PC-9 (cell line): ENCODE data around the gene ROM1.

Source experiments
- CTCF ChIP-seq: fragments of 200-600 bp; sonication (generic); conservative IDR thresholded peaks from 2 replicates; pipeline ENCODE4 v1.6.1; 2017; ENCODE audit warnings: mixed run types, antibody characterized with exemption, mild to moderate bottlenecking, moderate library complexity
- EZH2 ChIP-seq: fragments of 200-600 bp; sonication (generic); IDR thresholded peaks from 2 replicates; pipeline ENCODE4 v1.8.0; 2017; ENCODE audit warnings: antibody characterized with exemption, low read depth

DNA sequence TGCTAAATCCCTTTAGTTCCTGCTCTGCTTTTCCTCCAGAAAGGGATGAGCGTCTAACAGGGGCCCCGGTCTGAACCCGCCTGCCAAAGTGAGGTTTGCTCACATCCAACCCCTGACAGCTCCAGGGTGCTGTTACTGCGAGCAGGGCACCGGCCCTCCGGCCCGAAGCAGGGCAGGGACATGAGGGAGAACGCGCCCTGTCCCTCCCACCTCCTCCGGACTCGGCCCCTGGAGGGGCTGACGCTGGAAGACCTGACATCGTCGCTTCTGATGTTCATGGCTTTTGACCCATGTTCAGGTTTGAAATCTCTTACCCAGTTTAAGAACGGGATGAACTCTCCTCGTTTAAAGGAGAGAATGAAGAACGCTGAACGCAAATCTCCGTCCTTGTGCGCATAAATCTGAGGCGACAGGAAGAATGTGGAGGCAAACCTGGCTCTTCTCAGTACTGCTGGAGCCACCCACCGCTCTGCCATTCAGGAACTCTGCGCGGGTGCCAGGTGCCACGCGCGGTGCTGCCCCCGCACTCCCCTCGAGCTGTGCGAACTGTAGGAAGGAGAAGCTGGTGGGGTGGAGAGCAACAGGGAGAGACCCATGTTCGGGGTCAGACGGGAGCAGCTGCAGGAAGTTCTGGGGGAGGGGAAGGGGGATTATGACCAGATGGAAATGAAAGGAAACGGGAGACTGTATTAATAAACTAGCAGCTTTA, 38.5 kb upstream of the ROM1 start:
- TF ChIP-seq CTCF (no peak), EZH2 (no peak)
